Stimulated activated CD4-positive, alpha-beta T cell treated with anti-CD3 and anti-CD28 coated beads, TNF-alpha, amount 100 ng/mL, for 4 hours (primary cell): ENCODE results near the gene CDK4.
"Not testable (repeated sequence)": the region's sequence is repeated elsewhere in the genome, so short reads cannot be mapped to it uniquely, and the experiment has no call there.

ENCODE experiments used
- DNase-seq, 3 experiments: peaks; one replicate each; pipeline ENCODE4 v3.0.0-alpha.2; 2020; ENCODE audit warnings: low read depth in 3 of 3

Gene CDK4

DNA sequence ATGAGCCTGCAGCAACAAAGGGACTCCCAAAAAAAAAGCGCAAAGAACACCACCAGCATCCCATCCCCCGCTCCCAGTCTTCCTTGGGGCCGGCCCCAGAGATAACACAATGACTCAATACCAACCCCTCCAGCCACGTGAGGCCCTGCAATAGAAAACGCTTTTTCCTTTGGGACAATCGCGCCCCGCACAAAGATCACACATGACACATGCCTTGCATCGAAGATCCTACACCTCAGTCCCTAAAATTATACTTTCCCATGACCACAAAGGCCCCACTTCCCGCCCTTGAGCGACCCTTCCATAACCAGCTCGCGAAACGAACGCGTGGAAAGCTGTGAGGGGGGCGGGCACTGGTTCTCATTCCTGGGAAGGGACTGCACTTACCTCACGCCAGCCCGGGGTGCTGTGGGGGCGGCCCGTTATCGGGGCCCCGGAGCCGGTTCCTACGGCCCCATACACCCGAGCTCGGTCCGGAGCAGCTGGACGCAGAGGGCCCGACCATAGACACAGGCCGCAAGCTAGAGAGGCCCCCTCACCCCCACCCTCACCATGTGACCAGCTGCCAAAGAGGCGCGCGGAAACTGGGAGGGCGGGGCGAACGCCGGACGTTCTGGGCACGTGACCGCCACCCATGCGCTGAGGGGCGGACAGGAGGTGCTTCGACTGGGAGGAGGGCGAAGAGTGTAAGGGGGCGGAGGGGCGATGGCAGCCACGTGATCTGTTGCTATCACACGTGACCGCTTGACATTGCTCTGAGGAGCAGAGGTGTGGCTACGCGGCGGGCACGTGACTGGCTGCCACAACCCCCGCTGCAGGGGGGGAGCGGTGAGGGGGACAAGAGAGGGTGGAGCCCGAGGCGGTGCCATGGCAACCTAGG is at the start of gene CDK4:
Gene CDK4 (minus strand): TSS at position 523 of the 880 bp plus-strand sequence. CDS start 593 bp downstream, outside the sequence.
- DNase-seq, result peak; percentile 95 to 97 (median 96)

- no peak for DNase-seq
Measured at GRCh38 chr12:57800965-57801364, 48.9 kb upstream of the CDK4 start.

- no peak for DNase-seq
Measured at GRCh38 chr12:57797933-57798332, 45.8 kb upstream of the CDK4 start.

GRCh38 chr12:57796996-57797395 is 44.9 kb upstream of the CDK4 start:
- DNase-seq, result no peak

GRCh38 chr12:57795354-57795753 is 43.2 kb upstream of the CDK4 start:
- DNase-seq, result no peak

DNA sequence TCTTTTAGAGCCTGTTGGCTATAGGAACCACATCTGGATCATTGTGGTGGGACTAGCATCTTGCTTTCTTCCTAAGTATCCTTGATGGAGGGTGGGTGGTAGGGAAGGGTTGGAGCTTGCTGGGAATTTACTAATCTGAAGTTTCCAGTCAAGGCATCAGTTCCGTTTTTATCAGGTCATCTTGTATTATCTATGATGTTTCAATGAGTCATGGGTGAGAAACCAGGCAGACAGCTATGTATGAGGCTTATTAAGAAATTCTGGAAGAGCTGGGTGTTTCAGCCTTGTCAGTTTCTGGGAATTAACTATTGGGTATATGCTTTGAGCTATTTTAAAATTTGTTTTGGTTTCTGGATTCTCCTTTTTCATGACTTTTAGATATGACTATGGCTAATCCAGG is 41.8 kb upstream of the CDK4 start:
- DNase-seq, result no peak

DNA sequence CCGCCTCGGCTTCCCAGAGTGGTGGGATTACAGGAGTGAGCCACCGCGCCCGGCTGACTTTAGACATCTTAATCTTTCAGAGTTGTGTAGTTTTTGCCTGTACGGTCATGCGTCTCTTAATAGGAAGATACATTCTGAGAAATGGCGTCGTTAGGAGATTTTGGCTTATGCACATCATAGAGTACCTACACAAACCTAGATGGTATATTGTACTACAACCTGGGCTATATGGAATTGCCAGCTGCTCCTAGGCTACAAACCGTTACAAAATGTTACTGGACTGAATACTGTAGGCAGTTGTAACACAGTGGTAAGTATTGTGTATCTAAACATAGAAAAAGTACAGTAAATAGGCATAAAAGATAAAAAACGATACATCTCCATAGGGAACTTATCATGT is 31.8 kb upstream of the CDK4 start:
- no peak for DNase-seq

- no peak for DNase-seq
Measured at GRCh38 chr12:57783466-57783801, 31.3 kb upstream of the CDK4 start.

DNA sequence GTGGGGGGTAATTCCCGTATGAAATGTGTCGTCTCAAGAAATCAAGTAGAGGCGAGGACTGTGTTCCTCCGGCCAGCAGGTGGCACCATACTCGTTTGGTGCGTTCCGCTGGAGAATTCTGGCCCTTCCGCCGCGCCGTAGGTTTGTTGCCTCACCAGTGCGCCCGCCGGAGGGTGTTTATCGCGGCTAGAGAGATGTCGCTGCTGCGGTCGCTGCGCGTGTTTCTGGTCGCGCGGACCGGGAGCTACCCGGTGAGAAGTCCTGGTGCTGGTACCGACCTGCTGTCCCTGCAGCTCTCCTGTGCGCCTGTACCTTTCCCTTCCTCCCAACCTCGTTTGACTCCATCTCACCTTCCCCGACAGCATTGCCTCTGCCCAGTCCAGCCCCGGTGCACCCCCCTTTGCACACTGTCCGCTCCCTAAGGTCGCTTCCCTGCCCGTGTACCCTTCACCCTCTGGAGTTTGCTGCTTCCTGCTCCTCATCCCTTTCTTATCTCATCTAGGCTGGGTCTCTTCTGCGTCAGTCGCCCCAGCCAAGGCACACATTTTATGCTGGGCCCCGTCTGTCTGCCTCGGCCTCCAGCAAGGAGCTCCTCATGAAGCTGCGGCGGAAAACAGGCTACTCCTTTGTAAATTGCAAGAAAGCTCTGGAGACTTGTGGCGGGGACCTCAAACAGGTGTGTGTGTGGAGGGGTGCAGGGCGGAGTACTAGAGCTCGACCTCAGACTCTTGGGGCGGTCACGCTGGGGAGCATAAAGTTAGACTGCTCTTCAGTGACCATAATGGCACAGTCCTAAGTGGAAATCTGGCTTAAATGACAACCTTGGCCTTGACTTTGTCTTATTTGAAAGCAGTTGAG is 30.7 kb upstream of the CDK4 start, which contains the start of gene TSFM:
Gene TSFM (plus strand): TSS at position 180 of the 858 bp plus-strand sequence. CDS start 15 bp downstream, at position 195.
- peak; percentile 92 to 97 (median 93) for DNase-seq

DNA sequence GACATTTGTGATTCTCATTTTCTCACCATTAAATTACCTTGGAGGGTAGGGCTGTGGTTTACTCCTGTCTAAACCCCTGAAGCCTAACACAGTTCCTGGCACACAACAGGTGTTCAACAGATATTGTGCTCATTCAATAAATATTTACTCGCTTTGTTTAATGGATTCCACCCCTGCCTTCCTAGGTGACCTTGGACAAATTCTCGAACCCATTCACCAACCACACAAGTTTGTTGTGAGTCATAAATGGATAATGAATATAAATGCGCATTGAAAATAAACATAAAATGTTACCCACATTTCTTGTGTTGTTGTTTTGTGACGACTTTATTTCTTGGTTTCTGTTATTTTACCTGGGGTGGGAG is 30.1 kb upstream of the CDK4 start:
- DNase-seq, result no peak

- no peak for DNase-seq
Measured at GRCh38 chr12:57781801-57782200, 29.7 kb upstream of the CDK4 start.

DNA sequence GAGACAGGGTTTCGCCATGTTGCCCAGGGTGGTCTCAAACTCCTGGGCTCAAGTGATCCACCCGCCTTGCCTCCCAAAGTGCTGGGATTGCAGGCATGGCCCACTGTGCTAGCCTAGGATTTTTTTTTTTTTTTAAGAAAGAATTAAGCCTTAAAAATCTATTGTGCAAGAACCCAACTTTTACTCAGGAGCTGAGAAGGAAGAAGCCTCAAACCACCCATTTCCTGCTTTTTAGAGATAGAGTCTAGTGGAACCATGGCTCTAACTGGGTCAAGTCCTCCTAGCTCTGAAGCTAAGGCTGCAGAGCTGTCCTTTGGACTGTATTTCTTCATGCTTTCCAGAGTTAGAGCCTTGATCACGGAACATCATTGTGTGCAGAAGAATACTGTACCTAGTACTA is 29.1 kb upstream of the CDK4 start:
- DNase-seq, result no peak

- DNase-seq, result no peak
Measured at GRCh38 chr12:57780284-57780897, 28.3 kb upstream of the CDK4 start.

GRCh38 chr12:57779736-57780135 is 27.6 kb upstream of the CDK4 start:
- no peak for DNase-seq

GRCh38 chr12:57777911-57778310 is 25.8 kb upstream of the CDK4 start:
- no peak for DNase-seq

DNA sequence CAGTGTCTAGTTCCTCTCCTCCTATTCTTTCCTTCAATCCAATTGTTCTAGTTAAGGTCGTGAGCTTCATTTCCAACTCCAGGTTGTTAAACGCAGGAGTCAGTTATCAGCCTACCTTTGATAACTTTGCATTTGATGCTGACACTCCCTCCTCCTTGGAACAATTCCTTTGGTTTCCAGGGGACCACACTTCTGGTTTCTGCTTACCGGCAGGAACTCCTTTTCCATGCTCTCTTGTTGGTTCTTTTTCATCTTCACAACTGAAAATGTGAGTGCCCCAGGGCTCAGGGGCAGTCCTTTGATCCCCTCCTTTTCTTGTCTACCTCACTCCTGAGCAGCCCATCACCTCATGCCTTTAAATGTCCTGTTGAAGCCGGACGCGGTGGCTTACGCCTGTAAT is 25.3 kb upstream of the CDK4 start:
- no peak for DNase-seq

DNA sequence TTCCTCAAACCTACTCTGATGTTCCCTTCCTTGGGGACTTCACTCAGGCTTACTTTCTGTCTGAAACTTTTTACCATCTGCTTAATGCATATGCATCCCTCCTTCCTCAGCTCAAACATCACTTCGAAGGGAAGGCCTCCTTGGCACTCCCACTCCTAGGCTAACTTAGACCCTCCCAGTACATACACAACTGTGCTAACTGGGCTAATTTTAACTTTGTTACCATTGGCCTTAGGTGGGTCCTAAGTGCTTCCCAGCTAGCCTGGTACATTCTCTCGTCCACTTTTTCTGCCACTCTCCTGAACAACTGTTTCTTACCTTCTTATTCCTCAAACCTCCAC is 24.1 kb upstream of the CDK4 start:
- no peak for DNase-seq

GRCh38 chr12:57775563-57776246 is 23.6 kb upstream of the CDK4 start:
- no peak for DNase-seq

GRCh38 chr12:57775044-57775443 is 22.9 kb upstream of the CDK4 start:
- DNase-seq, result no peak

DNA sequence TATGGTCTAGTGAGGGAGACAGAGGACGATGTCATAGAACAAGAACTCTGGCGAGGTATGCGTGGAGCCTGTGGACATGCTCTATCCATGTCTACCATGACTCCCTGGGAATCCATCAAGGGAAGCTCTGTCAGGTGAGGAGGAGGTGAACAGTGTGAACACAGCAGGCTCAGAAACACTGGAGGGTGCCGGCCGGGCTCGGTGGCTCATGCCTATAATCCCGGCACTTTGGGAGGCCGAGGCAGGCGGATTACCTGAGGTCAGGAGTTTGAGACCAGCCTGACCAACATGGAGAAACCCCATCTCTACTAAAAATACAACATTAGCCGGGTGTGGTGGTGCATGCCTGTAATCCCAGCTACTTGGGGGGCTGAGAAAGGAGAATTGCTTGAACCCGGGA is 22.5 kb upstream of the CDK4 start:
- DNase-seq, result not testable (repeated sequence)

DNA sequence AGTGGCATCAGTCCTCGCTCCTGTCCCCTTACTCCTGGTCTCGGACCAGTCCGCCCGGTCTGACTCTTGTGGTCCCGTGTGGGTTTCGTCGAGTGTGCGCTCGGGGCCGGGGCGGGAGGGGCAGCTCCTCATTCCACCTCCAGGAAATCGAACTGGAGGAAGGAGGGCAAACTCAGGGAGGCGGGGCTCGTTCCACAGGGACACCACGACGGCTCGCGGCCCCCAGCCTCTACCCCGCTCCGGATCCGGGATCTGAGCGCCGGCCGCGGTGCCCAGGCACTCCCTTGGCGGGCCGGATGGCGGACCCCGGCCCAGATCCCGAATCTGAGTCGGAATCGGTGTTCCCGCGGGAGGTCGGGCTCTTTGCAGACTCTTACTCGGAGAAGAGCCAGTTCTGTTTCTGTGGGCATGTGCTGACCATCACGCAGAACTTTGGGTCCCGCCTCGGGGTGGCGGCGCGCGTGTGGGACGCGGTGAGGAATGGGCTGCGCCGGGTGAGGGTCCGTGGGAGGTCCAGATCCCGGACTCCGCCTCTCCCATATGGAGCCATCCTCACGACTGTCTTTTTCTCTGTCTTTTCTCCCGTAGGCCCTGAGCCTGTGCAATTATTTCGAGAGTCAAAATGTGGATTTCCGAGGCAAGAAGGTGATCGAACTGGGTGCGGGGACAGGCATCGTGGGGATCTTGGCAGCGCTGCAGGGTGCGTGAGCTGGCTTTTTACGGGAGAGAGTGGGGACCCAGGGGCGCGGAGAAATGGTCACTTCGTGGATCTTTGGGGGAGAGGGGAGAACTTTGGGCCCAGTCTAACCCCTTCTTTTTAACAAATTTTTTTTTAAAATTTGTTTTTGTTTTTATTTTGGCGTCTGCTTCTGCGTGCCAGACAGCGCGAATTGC is 20.6 kb upstream of the CDK4 start, which contains the start of gene EEF1AKMT3:
Gene EEF1AKMT3 (plus strand): TSS at position 186 of the 894 bp plus-strand sequence. CDS start 111 bp downstream, at position 297.
- no peak for DNase-seq
